Subcutaneous adipose tissue (tissue), 4 donors: ENCODE data around the gene ELOA. TPM values are rescaled to one million over a fixed set of nuclear protein-coding genes. Genes with fewer than 3 reads are reported as not detected.

Experiments
- CTCF ChIP-seq: fragments of 450-650 bp; IDR thresholded peaks from one replicate; pipeline ENCODE4 v1.5.1; 2016; ENCODE audit warnings: low read depth, mild to moderate bottlenecking, control low read depth, antibody characterized with exemption, moderate library complexity
- total RNA-seq, 4 donors: library from RNA; depleted of rRNA; stranded (reverse); fragments of >200 nt; gene quantifications; one replicate each; pipeline ENCODE4 v1.1.0, GENCODE V29; 2016

The ELOA gene
- total RNA-seq, 4 donors from 2014 or later, result 45.9 to 56.9 (median 55.6) TPM

- TF ChIP-seq CTCF, result no peak
These were observed 14.5 kb downstream of the ELOA start for GRCh38 chr1:23757812-23758211.

DNA sequence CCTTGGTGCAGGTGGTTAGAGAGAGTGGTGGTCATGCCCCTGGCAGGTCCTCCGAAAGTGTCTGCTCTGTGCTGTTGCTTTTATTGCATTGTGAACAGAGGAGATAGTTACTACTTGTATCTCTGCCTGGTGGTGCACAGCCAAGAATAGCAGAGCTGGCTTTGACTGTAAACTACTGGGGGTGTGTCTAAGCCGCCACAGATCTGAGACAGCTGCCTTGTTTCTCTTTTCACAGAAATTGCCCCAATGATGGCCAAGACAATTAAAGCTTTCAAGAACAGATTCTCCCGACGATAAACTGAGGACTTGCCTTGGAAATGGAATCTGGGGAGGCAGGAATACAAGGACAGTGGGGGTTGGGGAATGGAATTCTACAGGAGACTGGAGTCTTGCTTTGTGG, 16.0 kb downstream of the ELOA start:
- TF ChIP-seq CTCF, result no peak

GRCh38 chr1:23763041-23763577, 19.8 kb downstream of the ELOA start:
- TF ChIP-seq CTCF, result no peak

DNA sequence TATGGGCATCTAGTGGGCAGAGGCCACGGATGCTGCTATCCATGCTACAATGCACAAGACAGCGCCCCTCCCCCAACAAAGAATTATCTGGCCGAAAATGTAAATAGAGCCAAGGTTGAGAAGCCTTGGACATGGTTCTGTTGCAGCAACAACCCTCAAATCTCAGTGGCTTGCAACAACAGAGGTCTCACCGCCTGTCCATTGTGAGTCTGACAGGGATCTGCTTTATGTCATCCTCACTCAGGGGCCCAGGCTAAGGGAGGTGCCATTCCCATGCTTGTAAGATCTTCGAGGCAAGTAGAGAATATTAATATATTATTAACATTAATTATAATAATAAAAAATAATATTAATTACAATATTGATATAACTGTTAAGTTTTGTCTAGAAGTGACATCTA, 25.5 kb downstream of the ELOA start:
- TF ChIP-seq CTCF, result no peak

- TF ChIP-seq CTCF, result no peak
These were observed 29.0 kb downstream of the ELOA start for GRCh38 chr1:23772049-23772853.

GRCh38 chr1:23772854-23773242, 29.6 kb downstream of the ELOA start:
- no peak for TF ChIP-seq CTCF

- TF ChIP-seq CTCF, result no peak
These were observed 31.1 kb downstream of the ELOA start for GRCh38 chr1:23774174-23774880.
